CD4-positive, alpha-beta T cell treated with Interleukin-17A for 1 hour (primary cell): ENCODE data around the gene NR1H3.
"Not testable (repeated sequence)": the region's sequence is repeated elsewhere in the genome, so short reads cannot be mapped to it uniquely, and the experiment has no call there.

Experiments
- DNase-seq: peaks from one replicate; pipeline ENCODE4 v3.0.0-alpha.2; 2020

The NR1H3 gene

DNA sequence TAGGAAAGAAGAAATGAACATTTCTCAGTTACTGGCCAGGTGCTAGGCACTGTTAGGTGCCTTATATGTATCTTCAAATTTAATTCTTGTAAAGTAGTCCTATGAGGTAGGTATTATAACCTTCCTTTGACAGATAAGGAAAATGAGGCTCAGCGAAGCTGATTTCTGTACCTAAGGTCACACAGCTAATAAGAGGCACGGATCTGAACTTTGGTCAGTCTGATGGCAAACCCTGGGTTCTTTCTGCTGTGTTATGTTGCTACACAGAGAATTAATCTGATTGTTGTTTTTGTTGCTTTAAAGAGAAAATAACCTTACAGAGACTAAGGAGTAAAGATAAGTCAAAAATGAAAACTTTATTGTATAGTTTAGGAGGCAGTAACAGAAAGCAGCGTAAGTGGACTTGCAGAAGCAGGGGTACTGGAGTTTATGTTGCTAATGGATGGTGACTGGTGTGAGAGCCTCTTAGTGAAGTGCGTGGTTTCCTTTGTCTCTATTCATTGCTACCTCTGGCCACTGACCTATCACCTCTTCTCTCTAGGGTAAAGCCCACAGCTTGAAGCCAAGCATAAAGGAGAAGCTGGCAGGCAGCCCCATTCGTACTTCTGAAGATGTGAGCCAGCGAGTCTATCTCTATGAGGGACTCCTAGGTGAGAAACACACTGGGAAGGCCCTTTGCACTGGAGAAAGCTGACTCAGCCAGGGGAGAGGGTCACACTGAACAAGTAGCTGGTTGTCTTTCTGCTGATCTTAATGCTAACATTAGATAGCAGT lies 50.4 kb downstream of the NR1H3 start:
- no peak for DNase-seq

DNA sequence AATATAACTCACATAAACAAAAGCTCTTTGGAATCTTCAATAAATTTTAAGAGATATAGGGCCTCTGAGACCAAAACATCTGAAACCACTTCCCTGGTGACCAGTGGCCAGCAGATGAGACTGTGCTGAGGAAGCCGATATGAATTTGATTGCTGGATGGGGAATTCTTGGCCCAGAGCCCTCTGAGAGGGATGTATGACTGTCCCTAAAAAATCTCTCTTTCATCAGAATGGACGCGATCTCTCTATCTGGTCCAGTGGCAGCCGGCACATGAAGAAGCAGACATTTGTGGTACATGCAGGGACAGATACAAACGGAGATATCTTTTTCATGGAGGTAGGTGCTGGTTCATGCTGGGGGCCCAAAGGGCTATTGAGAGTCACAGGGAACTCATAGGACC lies 57.2 kb downstream of the NR1H3 start:
- no peak for DNase-seq

DNA sequence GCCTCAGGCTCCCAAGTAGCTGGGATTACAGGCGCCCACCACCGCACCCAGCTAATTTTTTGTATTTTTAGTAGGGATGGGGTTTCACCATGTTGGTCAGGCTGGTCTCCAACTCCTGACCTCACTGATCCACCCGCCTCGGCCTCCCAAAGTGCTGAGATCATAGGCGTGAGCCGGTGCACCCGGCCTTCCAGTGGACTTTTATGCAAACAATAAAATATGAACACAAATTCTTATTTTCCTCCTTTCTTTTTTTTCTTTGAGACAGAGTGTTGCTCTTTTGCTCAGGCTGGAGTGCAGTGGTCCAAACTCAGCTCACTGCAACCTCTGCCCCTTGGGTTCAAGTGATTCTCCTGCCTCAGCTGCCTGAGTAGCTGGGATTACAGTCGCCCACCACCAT lies 58.7 kb downstream of the NR1H3 start:
- not testable (repeated sequence) for DNase-seq

DNA sequence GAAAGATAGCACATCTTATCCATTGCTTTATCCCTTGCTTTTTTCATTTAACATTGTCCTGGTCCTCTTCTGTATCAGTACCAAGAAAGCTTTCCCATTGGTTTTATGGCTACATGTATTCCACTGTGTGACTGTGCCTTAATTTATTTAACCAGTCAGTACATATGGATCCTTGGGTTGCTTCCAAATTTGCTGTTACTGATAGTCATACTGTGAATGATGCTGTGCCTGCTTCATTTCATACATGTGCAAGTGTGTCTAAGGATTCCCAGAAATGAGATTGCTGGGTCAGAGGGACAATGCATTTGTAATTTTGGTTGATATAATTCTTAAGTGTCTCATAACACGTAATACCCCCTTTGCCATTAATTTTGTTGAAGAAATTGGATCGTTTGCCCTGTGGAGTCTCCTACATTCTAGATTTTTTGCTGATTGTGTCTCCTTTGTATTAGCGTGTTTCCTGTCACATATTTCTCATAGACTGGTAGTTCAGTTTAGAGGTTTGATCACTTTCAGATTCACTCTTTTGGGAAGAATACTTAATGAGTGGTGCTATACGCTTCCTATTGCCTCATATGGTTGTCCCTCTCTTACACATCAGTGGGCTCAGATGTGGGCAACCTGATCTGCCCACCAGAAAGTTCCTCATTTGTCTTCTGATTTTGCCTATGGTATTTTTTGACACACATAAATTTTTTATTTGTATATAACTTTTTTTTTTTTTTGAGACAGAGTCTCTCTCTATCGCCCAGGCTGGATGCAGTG lies 59.5 kb downstream of the NR1H3 start:
- no peak for DNase-seq

DNA sequence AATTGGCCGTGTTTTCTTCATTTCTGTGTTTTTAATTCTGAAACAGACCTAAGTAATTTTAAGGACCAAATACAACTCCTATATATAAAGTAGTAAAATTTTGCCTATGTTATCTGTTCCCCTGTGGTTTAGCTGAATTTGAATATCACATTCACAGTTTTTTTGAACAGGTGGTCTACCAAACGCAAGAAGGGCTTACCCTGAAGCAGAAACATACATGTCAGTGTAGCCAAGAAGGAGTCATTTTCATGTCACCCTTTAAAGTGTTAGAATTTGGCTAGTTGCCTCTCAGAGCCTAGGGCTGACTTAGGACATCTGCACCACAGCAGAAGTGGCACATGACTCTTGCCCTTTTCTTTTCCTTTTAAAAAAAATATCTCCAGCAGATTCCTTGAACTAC lies 60.4 kb downstream of the NR1H3 start:
- no peak for DNase-seq
